PC-3 (cell line): Measurements from ENCODE around the gene TNPO3. TPM values are rescaled to one million over a fixed set of nuclear protein-coding genes. Genes with fewer than 3 reads are reported as not detected.

Experiments used
- ATAC-seq: fragments of 200-7000 bp; cut with Tn5 transposase; 2 replicates; pipeline ENCODE4 v1.9.1; 2020; ENCODE audit warnings: mild to moderate bottlenecking, moderate library complexity
- BruUV-seq: library from RNA; stranded (reverse); fragments of 400-500 nt; replicated peaks from 2 replicates; lab custom pipeline; 2021; lab: Mats Ljungman, UMichigan
- CTCF ChIA-PET: fragments of 300-600 bp; sonication (Branson Sonifier 250); formaldehyde crosslinking; loops from one replicate; lab custom pipeline; 2022; ENCODE audit warnings: antibody characterized with exemption; lab: Charles Lee
- POLR2A ChIA-PET: fragments of 300-600 bp; sonication (Branson Sonifier 250); formaldehyde crosslinking; loops from one replicate; lab custom pipeline; 2022; ENCODE audit warnings: antibody characterized with exemption; ENCODE audit not compliant: unreplicated experiment; lab: Charles Lee
- DNase-seq: peaks from one replicate; pipeline ENCODE4 v3.0.0-alpha.2; 2015
- H2AFZ ChIP-seq: fragments of 300-600 bp; sonication (generic); 2 replicates; pipeline ENCODE4 v1.6.0; 2016; ENCODE audit warnings: antibody characterized with exemption, low read length
- H3F3A ChIP-seq: fragments of 300-600 bp; sonication (generic); one replicate; pipeline ENCODE4 v1.6.0; 2017; ENCODE audit warnings: antibody characterized with exemption, low read length, control low read depth, mild to moderate bottlenecking; ENCODE audit not compliant: unreplicated experiment
- H3K27ac ChIP-seq: fragments of 300-600 bp; sonication (generic); 2 replicates; pipeline ENCODE4 v1.5.1; 2016; ENCODE audit warnings: mild to moderate bottlenecking, low read length
- H3K27me3 ChIP-seq: fragments of 300-600 bp; sonication (generic); 2 replicates; pipeline ENCODE4 v1.6.1; 2016; ENCODE audit warnings: low read length, mixed read lengths
- H3K36me3 ChIP-seq: fragments of 300-600 bp; sonication (generic); 2 replicates; pipeline ENCODE4 v1.6.1; 2016; ENCODE audit warnings: low read depth, mixed run types, low read length, mixed read lengths
- H3K4me1 ChIP-seq: fragments of 300-600 bp; sonication (generic); 2 replicates; pipeline ENCODE4 v1.5.1; 2016; ENCODE audit warnings: low read length; ENCODE audit not compliant: insufficient read depth
- H3K4me2 ChIP-seq: fragments of 300-600 bp; sonication (generic); 2 replicates; pipeline ENCODE4 v1.6.0; 2016; ENCODE audit warnings: low read length
- H3K4me3 ChIP-seq: fragments of 300-600 bp; sonication (generic); 2 replicates; pipeline ENCODE4 v1.5.1; 2016; ENCODE audit warnings: mild to moderate bottlenecking, low read length, mixed read lengths
- H3K79me2 ChIP-seq: fragments of 300-600 bp; sonication (generic); 2 replicates; pipeline ENCODE4 v1.6.1; 2017; ENCODE audit warnings: low read length, mixed read lengths
- H3K9ac ChIP-seq: fragments of 300-600 bp; sonication (generic); 2 replicates; pipeline ENCODE4 v1.6.0; 2016; ENCODE audit warnings: mild to moderate bottlenecking, low read length
- H3K9me2 ChIP-seq: fragments of 300-600 bp; sonication (generic); replicated peaks from 2 replicates; pipeline ENCODE4 v1.6.1; 2016; ENCODE audit warnings: mixed run types, low read length, mixed read lengths
- H3K9me3 ChIP-seq: fragments of 300-600 bp; sonication (generic); 2 replicates; pipeline ENCODE4 v1.6.1; 2016; ENCODE audit warnings: low read length, mixed read lengths
- H4K20me1 ChIP-seq: fragments of 300-600 bp; sonication (generic); 2 replicates; pipeline ENCODE4 v1.6.1; 2016; ENCODE audit warnings: low read length, mixed read lengths
- CTCF ChIP-seq: fragments of 300-600 bp; sonication (generic); conservative IDR thresholded peaks from 2 replicates; pipeline ENCODE4 v1.5.1; 2017; ENCODE audit warnings: antibody characterized with exemption, low read depth, mild to moderate bottlenecking, low read length
- EZH2 ChIP-seq: fragments of 300-600 bp; sonication (generic); IDR thresholded peaks from one replicate; pipeline ENCODE4 v1.6.1; 2017; ENCODE audit warnings: antibody characterized with exemption, mild to moderate bottlenecking, low read length; ENCODE audit not compliant: unreplicated experiment
- EZH2phosphoT487 ChIP-seq: fragments of 300-600 bp; sonication (generic); IDR thresholded peaks from 2 replicates; pipeline ENCODE4 v1.6.1; 2018; ENCODE audit warnings: mild to moderate bottlenecking, antibody characterized with exemption, low read length, borderline replicate concordance
- intact Hi-C: fragments of 100-400 bp; cut with micrococcal nuclease; formaldehyde crosslinking; loops from 2 replicates; pipeline ENCODE4 v1.9.0; 2023
- total RNA-seq: library from RNA; depleted of rRNA; stranded (reverse); fragments of >200 nt; gene quantifications from 2 replicates; pipeline ENCODE4 v1.2.3, GENCODE V29; 2014

TNPO3 gene
- total RNA-seq, 1 experiment from 2014 or later, result 55.9 TPM

- no peaks in the 10 kb centered on the region for H3K79me2 ChIP-seq
- no peak overlapping the region for H3K4me3 ChIP-seq
- DNase-seq (no peak), ATAC-seq (no peak)
- no peaks in the 10 kb centered on the region for H4K20me1 ChIP-seq
- H3K4me1 ChIP-seq, result no peaks in the 10 kb centered on the region
- ChIA-PET POLR2A (no interaction called here), CTCF (no interaction called here)
- no peak overlapping the region for H3K9ac ChIP-seq
- no peaks in the 10 kb centered on the region for H3F3A ChIP-seq
- H3K4me2 ChIP-seq, result no peak overlapping the region
- H2AFZ ChIP-seq, result no peak overlapping the region
- no peaks in the 10 kb centered on the region for H3K36me3 ChIP-seq
- no peak for TF ChIP-seq EZH2phosphoT487
- no peak for TF ChIP-seq EZH2
- TF ChIP-seq CTCF, result no peak
- no peak overlapping the region for H3K27ac ChIP-seq
- no TSS peak for BruUV-seq
- intact Hi-C loops, result no loop called here
- peaks cover 11% of the 10 kb centered on the region; the same call in 1 of the 2 replicates for H3K27me3 ChIP-seq
- H3K9me2 ChIP-seq, result no peaks in the 10 kb centered on the region
- no peaks in the 10 kb centered on the region for H3K9me3 ChIP-seq
Measured at GRCh38 chr7:128916643-128916915, 138.3 kb downstream of the TNPO3 start.

- Histone ChIP-seq H3K4me2 (no peak overlapping the region), H3F3A (no peaks in the 10 kb centered on the region), H3K27ac (no peak overlapping the region), H2AFZ (no peak overlapping the region), H3K9ac (no peak overlapping the region), H3K9me2 (no peaks in the 10 kb centered on the region), H3K36me3 (no peaks in the 10 kb centered on the region), H3K4me1 (no peaks in the 10 kb centered on the region), H3K79me2 (no peaks in the 10 kb centered on the region), H3K4me3 (no peak overlapping the region), H3K27me3 (peaks cover 9% of the 10 kb centered on the region; the same call in 1 of the 2 replicates), H4K20me1 (no peaks in the 10 kb centered on the region), H3K9me3 (no peaks in the 10 kb centered on the region)
- no TSS peak for BruUV-seq
- no peak for ATAC-seq
- CTCF ChIA-PET, result no interaction called here
- TF ChIP-seq EZH2, result no peak
- no peak for TF ChIP-seq CTCF
- no peak for TF ChIP-seq EZH2phosphoT487
- intact Hi-C loops, result no loop called here
- no peak for DNase-seq
- POLR2A ChIA-PET, result no interaction called here
Measured at GRCh38 chr7:128915841-128916642, 138.9 kb downstream of the TNPO3 start.

GRCh38 chr7:128915271-128915819 lies 139.6 kb downstream of the TNPO3 start:
- Histone ChIP-seq H3K4me3 (no peak overlapping the region), H4K20me1 (no peaks in the 10 kb centered on the region), H3K9me3 (no peaks in the 10 kb centered on the region), H3K79me2 (no peaks in the 10 kb centered on the region), H3K27ac (no peak overlapping the region), H3K9me2 (no peaks in the 10 kb centered on the region), H3F3A (no peaks in the 10 kb centered on the region), H3K27me3 (peaks cover 2% of the 10 kb centered on the region; the same call in 1 of the 2 replicates), H3K9ac (no peak overlapping the region), H2AFZ (no peak overlapping the region), H3K4me1 (no peaks in the 10 kb centered on the region), H3K36me3 (no peaks in the 10 kb centered on the region), H3K4me2 (no peak overlapping the region)
- no TSS peak for BruUV-seq
- ATAC-seq (no peak), DNase-seq (no peak)
- ChIA-PET CTCF (no interaction called here), POLR2A (no interaction called here)
- intact Hi-C loops, result no loop called here
- no peak for TF ChIP-seq EZH2
- TF ChIP-seq CTCF, result no peak
- TF ChIP-seq EZH2phosphoT487, result no peak
